ENCODE data around the gene CCN2.
"Not testable (repeated sequence)": the region's sequence is repeated elsewhere in the genome, so short reads cannot be mapped to it uniquely, and the experiment has no call there.

CCN2 gene

GRCh38 chr6:131908787-131909186 lies 42.4 kb downstream of the CCN2 start:
- not testable (repeated sequence) for DNase-seq

GRCh38 chr6:131903734-131904133 lies 47.4 kb downstream of the CCN2 start:
- not testable (repeated sequence) for DNase-seq

GRCh38 chr6:131901326-131901873 lies 49.8 kb downstream of the CCN2 start:
- not testable (repeated sequence) for DNase-seq

GRCh38 chr6:131900231-131900630 lies 50.9 kb downstream of the CCN2 start:
- no peak for DNase-seq

- no peak for DNase-seq
These were observed 52.5 kb downstream of the CCN2 start for GRCh38 chr6:131898718-131899117.

Measured in stimulated activated CD4-positive, alpha-beta T cell treated with anti-CD3 and anti-CD28 coated beads, Interleukin-12 subunit alpha, Interleukin-12 subunit beta, amount 100 ng/mL, for 4 hours (primary cell).